Astrocyte (in vitro differentiated cells and primary cell): Measurements from ENCODE around the gene ZAP70. TPM values are rescaled to one million over a fixed set of nuclear protein-coding genes. Genes with fewer than 3 reads are reported as not detected.

Experiments used
- DNase-seq: peaks from one replicate; pipeline ENCODE4 v3.0.0-alpha.2; 2010; ENCODE audit warnings: low read depth
- FAIRE-seq: peaks from 2 replicates; lab custom pipeline; 2011; peaks lifted over from hg19 to GRCh38; lab: Jason Lieb, UNC
- H2AFZ ChIP-seq: 2 replicates; pipeline ENCODE4 v1.6.0; 2012; ENCODE audit warnings: low read depth, low read length, inconsistent platforms
- H3K27ac ChIP-seq: 2 replicates; pipeline ENCODE4 v1.5.1; 2011; ENCODE audit warnings: low read depth, low read length, inconsistent platforms
- H3K27me3 ChIP-seq: 2 replicates; pipeline ENCODE4 v1.6.0; 2011; ENCODE audit warnings: low read length, inconsistent platforms; ENCODE audit not compliant: insufficient read depth
- H3K36me3 ChIP-seq: 2 replicates; pipeline ENCODE4 v1.5.1; 2011; ENCODE audit warnings: low read length, inconsistent platforms; ENCODE audit not compliant: insufficient read depth
- H3K4me1 ChIP-seq: 2 replicates; pipeline ENCODE4 v1.5.1; 2011; ENCODE audit warnings: low read length, inconsistent platforms; ENCODE audit not compliant: insufficient read depth
- H3K4me2 ChIP-seq: 2 replicates; pipeline ENCODE4 v1.6.0; 2012; ENCODE audit warnings: low read length, inconsistent platforms
- H3K4me3 ChIP-seq: 2 replicates; pipeline ENCODE4 v1.5.1; 2011; ENCODE audit warnings: low read depth, mild to moderate bottlenecking, low read length, inconsistent platforms; ENCODE audit not compliant: insufficient read depth
- H3K79me2 ChIP-seq: 2 replicates; pipeline ENCODE4 v1.6.0; 2012; ENCODE audit warnings: mild to moderate bottlenecking, low read length, inconsistent platforms; ENCODE audit not compliant: insufficient read depth
- H3K9ac ChIP-seq: 2 replicates; pipeline ENCODE4 v1.6.0; 2012; ENCODE audit warnings: mild to moderate bottlenecking, low read length, inconsistent platforms
- H3K9me3 ChIP-seq: 2 replicates; pipeline ENCODE4 v1.5.1; 2012; ENCODE audit warnings: low read depth, mild to moderate bottlenecking, low read length, inconsistent platforms; ENCODE audit not compliant: insufficient read depth
- H4K20me1 ChIP-seq: 2 replicates; pipeline ENCODE4 v1.6.0; 2012; ENCODE audit warnings: low read length, inconsistent platforms; ENCODE audit not compliant: insufficient read depth
- H3K27ac Mint-ChIP-seq: one replicate; pipeline ENCODE4 v1.8.0; 2021; ENCODE audit warnings: mild to moderate bottlenecking, mixed read lengths; ENCODE audit not compliant: unreplicated experiment
- H3K27me3 Mint-ChIP-seq: one replicate; pipeline ENCODE4 v1.8.0; 2021; ENCODE audit warnings: low read depth, mixed read lengths; ENCODE audit not compliant: unreplicated experiment
- H3K36me3 Mint-ChIP-seq: one replicate; pipeline ENCODE4 v1.8.0; 2021; ENCODE audit warnings: low read depth, mixed read lengths; ENCODE audit not compliant: unreplicated experiment
- H3K4me1 Mint-ChIP-seq: one replicate; pipeline ENCODE4 v1.8.0; 2021; ENCODE audit warnings: low read depth, mixed read lengths; ENCODE audit not compliant: unreplicated experiment
- H3K4me3 Mint-ChIP-seq: one replicate; pipeline ENCODE4 v1.8.0; 2021; ENCODE audit warnings: mild to moderate bottlenecking, moderate library complexity, mixed read lengths; ENCODE audit not compliant: unreplicated experiment
- H3K9me3 Mint-ChIP-seq: one replicate; pipeline ENCODE4 v1.8.0; 2021; ENCODE audit warnings: mild to moderate bottlenecking, mixed read lengths; ENCODE audit not compliant: unreplicated experiment
- CTCF ChIP-seq: IDR thresholded peaks from 2 replicates; pipeline ENCODE4 v1.5.1; 2011; ENCODE audit warnings: low read depth, mild to moderate bottlenecking, inconsistent platforms, low read length, moderate library complexity; ENCODE audit not compliant: insufficient read depth
- EZH2 ChIP-seq: IDR thresholded peaks from 2 replicates; pipeline ENCODE4 v1.6.1; 2012; ENCODE audit warnings: mild to moderate bottlenecking, low read length, inconsistent platforms; ENCODE audit not compliant: insufficient read depth
- total RNA-seq: library from RNA; stranded (reverse); gene quantifications from 2 replicates; pipeline ENCODE4 v1.2.1, GENCODE V29; 2021

ZAP70 gene
- total RNA-seq, 1 donor from 2014 or later = 0.73 TPM

GRCh38 chr2:97699765-97700444, 13.5 kb upstream of the ZAP70 start:
- Mint-ChIP-seq H3K27me3 (peaks cover 2% of the 10 kb centered on the region), H3K36me3 (no peaks in the 10 kb centered on the region), H3K27ac (no peak overlapping the region), H3K9me3 (no peaks in the 10 kb centered on the region), H3K4me3 (no peak overlapping the region), H3K4me1 (peaks cover 2% of the 10 kb centered on the region)
- Histone ChIP-seq H3K4me1 (no peaks in the 10 kb centered on the region), H3K4me2 (no peak overlapping the region), H3K4me3 (no peak overlapping the region), H2AFZ (no peak overlapping the region), H3K9ac (no peak overlapping the region), H3K9me3 (no peaks in the 10 kb centered on the region), H3K27ac (no peak overlapping the region), H4K20me1 (no peaks in the 10 kb centered on the region), H3K27me3 (no peaks in the 10 kb centered on the region), H3K79me2 (no peaks in the 10 kb centered on the region), H3K36me3 (no peaks in the 10 kb centered on the region)
- DNase-seq (peak; percentile 28), FAIRE-seq (no peak)
- TF ChIP-seq EZH2 (no peak), CTCF (peak; percentile 62)

- Histone ChIP-seq H3K4me1 (no peaks in the 10 kb centered on the region), H3K4me3 (no peak overlapping the region), H3K27ac (no peak overlapping the region), H2AFZ (no peak overlapping the region), H3K9ac (no peak overlapping the region), H3K27me3 (no peaks in the 10 kb centered on the region), H3K79me2 (no peaks in the 10 kb centered on the region), H3K4me2 (no peak overlapping the region), H3K9me3 (no peaks in the 10 kb centered on the region), H4K20me1 (no peaks in the 10 kb centered on the region), H3K36me3 (no peaks in the 10 kb centered on the region)
- H3K27ac Mint-ChIP-seq = peak overlapping the region; percentile 55
- H3K4me1 Mint-ChIP-seq = peaks cover 2% of the 10 kb centered on the region
- no peak overlapping the region for H3K4me3 Mint-ChIP-seq
- H3K36me3 Mint-ChIP-seq = no peaks in the 10 kb centered on the region
- H3K9me3 Mint-ChIP-seq = no peaks in the 10 kb centered on the region
- H3K27me3 Mint-ChIP-seq = peaks cover 2% of the 10 kb centered on the region
- TF ChIP-seq CTCF (no peak), EZH2 (no peak)
- DNase-seq (no peak), FAIRE-seq (no peak)
These were observed 12.2 kb upstream of the ZAP70 start for GRCh38 chr2:97701186-97701585.

- Histone ChIP-seq H3K4me1 (no peaks in the 10 kb centered on the region), H3K4me3 (no peak overlapping the region), H3K79me2 (no peaks in the 10 kb centered on the region), H3K27ac (no peak overlapping the region), H2AFZ (no peak overlapping the region), H4K20me1 (no peaks in the 10 kb centered on the region), H3K9ac (no peak overlapping the region), H3K27me3 (no peaks in the 10 kb centered on the region), H3K36me3 (no peaks in the 10 kb centered on the region), H3K4me2 (no peak overlapping the region), H3K9me3 (no peaks in the 10 kb centered on the region)
- no peak overlapping the region for H3K27ac Mint-ChIP-seq
- H3K27me3 Mint-ChIP-seq = peaks cover 2% of the 10 kb centered on the region
- TF ChIP-seq CTCF (no peak), EZH2 (no peak)
- FAIRE-seq (no peak), DNase-seq (no peak)
- H3K9me3 Mint-ChIP-seq = no peaks in the 10 kb centered on the region
- no peak overlapping the region for H3K4me3 Mint-ChIP-seq
- H3K4me1 Mint-ChIP-seq = peaks cover 2% of the 10 kb centered on the region
- no peaks in the 10 kb centered on the region for H3K36me3 Mint-ChIP-seq
These were observed 11.4 kb upstream of the ZAP70 start for GRCh38 chr2:97701851-97702465.
